Neuronal stem cell (in vitro differentiated cells): ENCODE data around the gene HOXC4.
A peak's percentile ranks its signal among the peaks of the same experiment; 100 is the strongest.

Experiments used
- DNase-seq: peaks from one replicate; pipeline ENCODE4 v3.0.0-alpha.2; 2013; ENCODE audit warnings: low spot score
- H2AFZ ChIP-seq: one replicate; pipeline ENCODE4 v1.6.1; 2013; ENCODE audit warnings: mild to moderate bottlenecking, low read length, inconsistent platforms
- H2AK5ac ChIP-seq: 2 replicates; pipeline ENCODE4 v1.6.1; 2013; ENCODE audit warnings: low read depth, mild to moderate bottlenecking, inconsistent platforms, low read length, moderate library complexity, mixed read lengths
- H2BK120ac ChIP-seq: 2 replicates; pipeline ENCODE4 v1.6.1; 2013; ENCODE audit warnings: low read depth, mild to moderate bottlenecking, inconsistent platforms, low read length, moderate library complexity, mixed read lengths
- H2BK12ac ChIP-seq: one replicate; pipeline ENCODE4 v1.6.1; 2013; ENCODE audit warnings: low read length, inconsistent platforms
- H2BK15ac ChIP-seq: 2 replicates; pipeline ENCODE4 v1.6.1; 2013; ENCODE audit warnings: mild to moderate bottlenecking, low read length, inconsistent platforms, mixed read lengths
- H2BK5ac ChIP-seq: one replicate; pipeline ENCODE4 v1.6.1; 2013; ENCODE audit warnings: inconsistent platforms, mild to moderate bottlenecking, low read length, moderate library complexity
- H3K14ac ChIP-seq: one replicate; pipeline ENCODE4 v1.6.1; 2013; ENCODE audit warnings: low read length, inconsistent platforms
- H3K18ac ChIP-seq: 2 replicates; pipeline ENCODE4 v1.6.1; 2013; ENCODE audit warnings: low read length, inconsistent platforms
- H3K23ac ChIP-seq: 2 replicates; pipeline ENCODE4 v1.6.1; 2013; ENCODE audit warnings: low read depth, mild to moderate bottlenecking, mixed read lengths, low read length, inconsistent platforms; ENCODE audit not compliant: poor library complexity
- H3K27ac ChIP-seq: replicated peaks from 3 replicates; pipeline ENCODE4 v1.5.1; 2013; ENCODE audit warnings: low read length, inconsistent platforms
- H3K27me3 ChIP-seq, 3 experiments: 2 replicates each; pipeline ENCODE4 v1.6.1; 2013; ENCODE audit warnings: low read length in 3 of 3, mild to moderate bottlenecking in 2 of 3, inconsistent platforms in 1 of 3, low read depth in 1 of 3, mixed read lengths in 1 of 3, moderate library complexity in 1 of 3; ENCODE audit not compliant: control insufficient read depth in 3 of 3, insufficient read depth in 3 of 3
- H3K36me3 ChIP-seq, 2 donors: replicated peaks in 1 of 2; 2 replicates each; pipeline ENCODE4 v1.6.1; 2013; ENCODE audit warnings: low read length in 2 of 2; ENCODE audit not compliant: control insufficient read depth in 2 of 2, insufficient read depth in 2 of 2
- H3K4ac ChIP-seq: 2 replicates; pipeline ENCODE4 v1.6.1; 2013; ENCODE audit warnings: inconsistent platforms, mild to moderate bottlenecking, low read length, moderate library complexity
- H3K4me1 ChIP-seq, 2 donors: 1 replicate in 1 of 2; 2 replicates in 1 of 2; pipeline ENCODE4 v1.6.1; 2013; ENCODE audit warnings: low read length in 2 of 2, low read depth in 1 of 2; ENCODE audit not compliant: control insufficient read depth in 2 of 2, insufficient read depth in 1 of 2
- H3K4me2 ChIP-seq: one replicate; pipeline ENCODE4 v1.6.1; 2013; ENCODE audit warnings: mild to moderate bottlenecking, low read length, inconsistent platforms; ENCODE audit not compliant: insufficient read depth, poor library complexity, severe bottlenecking
- H3K4me3 ChIP-seq, 2 donors: 2 replicates each; pipeline ENCODE4 v1.5.1; 2013; ENCODE audit warnings: low read length in 2 of 2, mild to moderate bottlenecking in 2 of 2, inconsistent platforms in 1 of 2, moderate library complexity in 1 of 2
- H3K79me1 ChIP-seq: one replicate; pipeline ENCODE4 v1.6.1; 2013; ENCODE audit warnings: low read depth, mild to moderate bottlenecking, inconsistent platforms, low read length, moderate library complexity
- H3K9ac ChIP-seq: one replicate; pipeline ENCODE4 v1.6.1; 2013; ENCODE audit warnings: mild to moderate bottlenecking, low read depth, low read length, inconsistent platforms; ENCODE audit not compliant: poor library complexity
- H3K9me3 ChIP-seq, 2 donors: replicated peaks in 1 of 2; 2 replicates each; pipeline versions ENCODE3 to v1.6.1; 2013; ENCODE audit warnings: low read length in 2 of 2, mild to moderate bottlenecking in 2 of 2, inconsistent platforms in 1 of 2, low read depth in 1 of 2, mixed read lengths in 1 of 2, moderate library complexity in 1 of 2; ENCODE audit not compliant: control insufficient read depth in 2 of 2, insufficient read depth in 1 of 2
- H4K8ac ChIP-seq: one replicate; pipeline ENCODE4 v1.6.1; 2013; ENCODE audit warnings: low read depth, mild to moderate bottlenecking, inconsistent platforms, low read length, moderate library complexity
- H4K91ac ChIP-seq: one replicate; pipeline ENCODE4 v1.6.1; 2013; ENCODE audit warnings: low read length, low read depth, mild to moderate bottlenecking, inconsistent platforms; ENCODE audit not compliant: poor library complexity
- WGBS, 2 donors: extraction: QIAGEN DNeasy Blood & Tissue Kit; methylation state at CpG; one replicate each; pipeline ENCODE4 v1.1.7; 2013; ENCODE audit warnings: missing lambda C conversion rate in 2 of 2, mixed read lengths in 1 of 2; ENCODE audit not compliant: insufficient read length in 2 of 2, insufficient replicate concordance in 1 of 2; ENCODE audit errors: extremely low coverage in 2 of 2; 5-methylcytosine and 5-hydroxymethylcytosine counted together

The HOXC4 gene

GRCh38 chr12:54008260-54008552, 45.4 kb upstream of the HOXC4 start:
- Histone ChIP-seq H3K27ac (no peak overlapping the region), H3K23ac (no peak overlapping the region), H3K4ac (no peak overlapping the region), H3K27me3 (peaks cover 65 to 95% (median 95%) of the 10 kb centered on the region in 3 experiments), H3K14ac (no peak overlapping the region), H2BK120ac (no peak overlapping the region), H3K79me1 (peaks cover 2% of the 10 kb centered on the region), H2AK5ac (no peak overlapping the region), H2BK12ac (no peak overlapping the region), H2BK5ac (no peak overlapping the region), H2BK15ac (no peak overlapping the region), H3K4me2 (no peak overlapping the region), H4K91ac (no peak overlapping the region), H3K36me3 (no peaks in the 10 kb centered on the region), H3K18ac (no peak overlapping the region), H4K8ac (no peak overlapping the region), H2AFZ (no peak overlapping the region), H3K9me3 (no peaks in the 10 kb centered on the region), H3K9ac (no peak overlapping the region), H3K4me1 (no peaks in the 10 kb centered on the region), H3K4me3 (no peak overlapping the region)
- WGBS, 2 donors: no CpG with 5 or more reads among the region's 2 CpGs
- DNase-seq: no peak

- DNase-seq: no peak
- WGBS, 2 donors: no CpG with 5 or more reads among the region's 51 CpGs
Measured at GRCh38 chr12:54009171-54010052, 44.2 kb upstream of the HOXC4 start.

GRCh38 chr12:54010053-54010971, 43.3 kb upstream of the HOXC4 start:
- H3K4ac ChIP-seq: no peak overlapping the region
- no peak overlapping the region for H2BK15ac ChIP-seq
- no peak overlapping the region for H2BK12ac ChIP-seq
- H2BK120ac ChIP-seq: no peak overlapping the region
- H3K4me1 ChIP-seq: no peaks in the 10 kb centered on the region
- no peak overlapping the region for H2BK5ac ChIP-seq
- H3K23ac ChIP-seq: no peak overlapping the region
- H3K9me3 ChIP-seq: no peaks in the 10 kb centered on the region
- H3K4me3 ChIP-seq: no peak overlapping the region
- no peaks in the 10 kb centered on the region for H3K36me3 ChIP-seq
- no peak overlapping the region for H3K27ac ChIP-seq
- peaks cover 57 to 95% (median 94%) of the 10 kb centered on the region in 3 experiments for H3K27me3 ChIP-seq
- no peak overlapping the region for H4K91ac ChIP-seq
- no peak overlapping the region for H3K14ac ChIP-seq
- no CpG with 5 or more reads among the region's 10 CpGs for WGBS, 2 donors
- H2AFZ ChIP-seq: no peak overlapping the region
- H3K4me2 ChIP-seq: no peak overlapping the region
- no peak for DNase-seq
- H3K18ac ChIP-seq: no peak overlapping the region
- peaks cover 2% of the 10 kb centered on the region for H3K79me1 ChIP-seq
- no peak overlapping the region for H4K8ac ChIP-seq
- H3K9ac ChIP-seq: no peak overlapping the region
- H2AK5ac ChIP-seq: no peak overlapping the region

More at GRCh38 chr12:54009171-54010052, 44.2 kb upstream of the HOXC4 start:
- H3K27ac ChIP-seq: no peak overlapping the region
- H2BK12ac ChIP-seq: no peak overlapping the region
- H3K18ac ChIP-seq: no peak overlapping the region
- H3K4ac ChIP-seq: no peak overlapping the region
- no peak overlapping the region for H4K8ac ChIP-seq
- peak overlapping the region; percentile 32 for H2BK15ac ChIP-seq
- H2BK120ac ChIP-seq: no peak overlapping the region
- H3K79me1 ChIP-seq: peaks cover 2% of the 10 kb centered on the region
- H4K91ac ChIP-seq: no peak overlapping the region
- no peaks in the 10 kb centered on the region for H3K4me1 ChIP-seq
- no peak overlapping the region for H3K4me3 ChIP-seq
- no peaks in the 10 kb centered on the region for H3K36me3 ChIP-seq
- no peak overlapping the region for H2AK5ac ChIP-seq
- no peak overlapping the region for H3K4me2 ChIP-seq
- peak overlapping the region; percentile 64 for H2AFZ ChIP-seq
- no peak overlapping the region for H3K9ac ChIP-seq
- peaks cover 63 to 95% (median 94%) of the 10 kb centered on the region in 3 experiments for H3K27me3 ChIP-seq
- no peak overlapping the region for H3K14ac ChIP-seq
- H3K9me3 ChIP-seq: no peaks in the 10 kb centered on the region
- no peak overlapping the region for H2BK5ac ChIP-seq
- H3K23ac ChIP-seq: no peak overlapping the region
